ENCODE results near the gene TMEM209. TPM values are rescaled to one million over a fixed set of nuclear protein-coding genes. Genes with fewer than 3 reads are reported as not detected.
"Not testable (repeated sequence)": the region's sequence is repeated elsewhere in the genome, so short reads cannot be mapped to it uniquely, and the experiment has no call there.

The TMEM209 gene
- total and polyA plus RNA-seq, 9 donors = 7.6 to 26.1 (median 14.9) TPM

DNA sequence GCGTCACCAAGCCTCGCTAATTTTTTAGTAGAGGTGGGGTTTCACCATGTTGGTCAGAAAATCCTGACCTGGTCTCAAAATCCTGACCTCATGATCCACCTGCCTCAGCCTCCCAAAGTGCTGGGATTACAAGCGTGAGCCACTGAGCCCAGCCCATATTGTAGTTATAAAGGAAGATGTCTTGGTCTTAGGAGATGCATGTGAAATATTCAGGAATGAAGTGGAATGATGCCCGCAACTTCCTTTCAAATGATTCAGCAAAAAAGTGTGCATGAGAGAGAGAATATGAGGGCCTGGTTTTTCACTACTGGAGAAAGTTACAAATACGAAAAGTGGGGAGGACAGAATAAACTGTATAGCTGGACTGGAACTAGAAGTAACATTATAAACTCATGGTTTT lies 15.9 kb downstream of the TMEM209 start:
- no peak overlapping the region for H3K27ac ChIP-seq
- no peaks in the 10 kb centered on the region for H3K27me3 ChIP-seq
- H3K4me3 ChIP-seq = no peak overlapping the region
- intact Hi-C loops (cut with DNase I) = no loop called here
- TF ChIP-seq POLR2A (IDR thresholded peaks at IDR 0.05) (no peak), EP300 (IDR thresholded peaks at IDR 0.05) (no peak)
- TF ChIP-seq, protein P1, sequence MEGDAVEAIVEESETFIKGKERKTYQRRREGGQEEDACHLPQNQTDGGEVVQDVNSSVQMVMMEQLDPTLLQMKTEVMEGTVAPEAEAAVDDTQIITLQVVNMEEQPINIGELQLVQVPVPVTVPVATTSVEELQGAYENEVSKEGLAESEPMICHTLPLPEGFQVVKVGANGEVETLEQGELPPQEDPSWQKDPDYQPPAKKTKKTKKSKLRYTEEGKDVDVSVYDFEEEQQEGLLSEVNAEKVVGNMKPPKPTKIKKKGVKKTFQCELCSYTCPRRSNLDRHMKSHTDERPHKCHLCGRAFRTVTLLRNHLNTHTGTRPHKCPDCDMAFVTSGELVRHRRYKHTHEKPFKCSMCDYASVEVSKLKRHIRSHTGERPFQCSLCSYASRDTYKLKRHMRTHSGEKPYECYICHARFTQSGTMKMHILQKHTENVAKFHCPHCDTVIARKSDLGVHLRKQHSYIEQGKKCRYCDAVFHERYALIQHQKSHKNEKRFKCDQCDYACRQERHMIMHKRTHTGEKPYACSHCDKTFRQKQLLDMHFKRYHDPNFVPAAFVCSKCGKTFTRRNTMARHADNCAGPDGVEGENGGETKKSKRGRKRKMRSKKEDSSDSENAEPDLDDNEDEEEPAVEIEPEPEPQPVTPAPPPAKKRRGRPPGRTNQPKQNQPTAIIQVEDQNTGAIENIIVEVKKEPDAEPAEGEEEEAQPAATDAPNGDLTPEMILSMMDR (IDR thresholded peaks at IDR 0.05) = no peak
- H3K36me3 ChIP-seq = no peaks in the 10 kb centered on the region
- DNase-seq = no peak
- 73 to 84% (median 81%) methylated on average over 5 of the region's 5 CpGs for WGBS, 3 donors
- H3K4me1 ChIP-seq (ENCODE audit: insufficient read depth) = no peaks in the 10 kb centered on the region
- H3K9me3 ChIP-seq = no peaks in the 10 kb centered on the region

GRCh38 chr7:130187360-130187759 lies 17.8 kb downstream of the TMEM209 start:
- Histone ChIP-seq H3K36me3 (no peaks in the 10 kb centered on the region), H3K4me1 (ENCODE audit: insufficient read depth) (no peaks in the 10 kb centered on the region), H3K27ac (no peak overlapping the region), H3K27me3 (no peaks in the 10 kb centered on the region), H3K9me3 (no peaks in the 10 kb centered on the region), H3K4me3 (no peak overlapping the region)
- WGBS, 3 donors = 94 to 100% (median 95%) methylated on average over 2 of the region's 2 CpGs
- intact Hi-C loops (cut with DNase I) = no loop called here
- DNase-seq = no peak
- TF ChIP-seq, protein P1 (IDR thresholded peaks at IDR 0.05) = no peak
- TF ChIP-seq POLR2A (IDR thresholded peaks at IDR 0.05) (no peak), EP300 (IDR thresholded peaks at IDR 0.05) (no peak)

- H3K36me3 ChIP-seq; H3K4me1 ChIP-seq (ENCODE audit: insufficient read depth); DNase-seq; H3K27ac ChIP-seq; H3K4me3 ChIP-seq; H3K27me3 ChIP-seq; intact Hi-C loops (cut with DNase I); H3K9me3 ChIP-seq: not testable (repeated sequence)
- 77 to 88% (median 84%) methylated on average over 5 of the region's 5 CpGs for WGBS, 3 donors
Observed at GRCh38 chr7:130184349-130184748, 20.9 kb downstream of the TMEM209 start.

- H3K36me3 ChIP-seq = no peaks in the 10 kb centered on the region
Observed at GRCh38 chr7:130182990-130183389, 22.2 kb downstream of the TMEM209 start.

DNA sequence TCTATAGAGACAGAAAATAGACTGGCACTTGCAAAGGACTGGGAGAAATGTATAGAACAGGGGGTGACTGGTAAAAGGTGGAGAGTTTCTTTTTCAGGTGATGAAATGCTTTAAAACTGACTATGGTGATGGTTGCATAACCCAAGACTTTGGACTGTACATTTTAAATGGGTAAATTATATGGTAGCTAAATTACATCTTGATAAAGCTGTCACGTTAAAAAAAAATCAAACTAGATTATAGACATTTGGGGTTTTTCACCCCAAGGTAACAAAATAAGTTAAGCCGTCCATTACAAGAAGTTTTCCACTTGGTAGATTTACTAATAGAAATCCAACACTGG lies 24.0 kb downstream of the TMEM209 start:
- intact Hi-C loops (cut with DNase I) = no loop called here
- H3K27me3 ChIP-seq = no peaks in the 10 kb centered on the region
- WGBS, 3 donors = 94 to 96% (median 95%) methylated on average over 2 of the region's 2 CpGs

More at GRCh38 chr7:130182990-130183389, 22.2 kb downstream of the TMEM209 start:
- Histone ChIP-seq H3K27me3 (no peaks in the 10 kb centered on the region), H3K9me3 (no peaks in the 10 kb centered on the region), H3K4me3 (no peak overlapping the region), H3K4me1 (ENCODE audit: insufficient read depth) (no peaks in the 10 kb centered on the region), H3K27ac (no peak overlapping the region)
- no peak for DNase-seq
- TF ChIP-seq POLR2A (IDR thresholded peaks at IDR 0.05) (no peak), EP300 (IDR thresholded peaks at IDR 0.05) (no peak)
- TF ChIP-seq, protein P1 (IDR thresholded peaks at IDR 0.05) = no peak
- intact Hi-C loops (cut with DNase I) = no loop called here
- 81 to 86% (median 81%) methylated on average over 2 of the region's 2 CpGs for WGBS, 3 donors

More for the DNA sequence above, 24.0 kb downstream of the TMEM209 start:
- no peak for DNase-seq
- no peak overlapping the region for H3K27ac ChIP-seq
- no peak overlapping the region for H3K4me3 ChIP-seq
- no peaks in the 10 kb centered on the region for H3K9me3 ChIP-seq
- H3K36me3 ChIP-seq = no peaks in the 10 kb centered on the region
- H3K4me1 ChIP-seq (ENCODE audit: insufficient read depth) = no peaks in the 10 kb centered on the region
- no peak for TF ChIP-seq EP300 (IDR thresholded peaks at IDR 0.05)
